ENCODE data around the gene KRTAP12-4. TPM values are rescaled to one million over a fixed set of nuclear protein-coding genes. Genes with fewer than 3 reads are reported as not detected.
A peak's percentile ranks its signal among the peaks of the same experiment; 100 is the strongest.

Gene KRTAP12-4
- total RNA-seq, 1 donor = not detected

GRCh38 chr21:44702111-44702972, 47.9 kb upstream of the KRTAP12-4 start:
- H4K20me1 ChIP-seq (ENCODE audit: insufficient read depth, low read length) = no peaks in the 10 kb centered on the region
- no peak overlapping the region for H2AFZ ChIP-seq (ENCODE audit: low read length)
- no peaks in the 10 kb centered on the region for H3K36me3 ChIP-seq (ENCODE audit: insufficient read depth, low read length)
- H3K4me3 ChIP-seq (ENCODE audit: insufficient read depth, low read length) = no peak overlapping the region
- H3K4me1 ChIP-seq (ENCODE audit: insufficient read depth, low read length) = no peaks in the 10 kb centered on the region
- no peaks in the 10 kb centered on the region for H3K79me2 ChIP-seq (ENCODE audit: insufficient read depth, low read length)
- H3K4me2 ChIP-seq (ENCODE audit: insufficient read depth, low read length) = no peak overlapping the region
- no peaks in the 10 kb centered on the region for H3K9me3 ChIP-seq (ENCODE audit: low read depth, low read length)
- DNase-seq (ENCODE audit: insufficient read length, low spot score, missing footprints) = peak; percentile 69
- peaks cover 60% of the 10 kb centered on the region for H3K27me3 ChIP-seq (ENCODE audit: insufficient read depth, low read length)
- TF ChIP-seq, protein P1, sequence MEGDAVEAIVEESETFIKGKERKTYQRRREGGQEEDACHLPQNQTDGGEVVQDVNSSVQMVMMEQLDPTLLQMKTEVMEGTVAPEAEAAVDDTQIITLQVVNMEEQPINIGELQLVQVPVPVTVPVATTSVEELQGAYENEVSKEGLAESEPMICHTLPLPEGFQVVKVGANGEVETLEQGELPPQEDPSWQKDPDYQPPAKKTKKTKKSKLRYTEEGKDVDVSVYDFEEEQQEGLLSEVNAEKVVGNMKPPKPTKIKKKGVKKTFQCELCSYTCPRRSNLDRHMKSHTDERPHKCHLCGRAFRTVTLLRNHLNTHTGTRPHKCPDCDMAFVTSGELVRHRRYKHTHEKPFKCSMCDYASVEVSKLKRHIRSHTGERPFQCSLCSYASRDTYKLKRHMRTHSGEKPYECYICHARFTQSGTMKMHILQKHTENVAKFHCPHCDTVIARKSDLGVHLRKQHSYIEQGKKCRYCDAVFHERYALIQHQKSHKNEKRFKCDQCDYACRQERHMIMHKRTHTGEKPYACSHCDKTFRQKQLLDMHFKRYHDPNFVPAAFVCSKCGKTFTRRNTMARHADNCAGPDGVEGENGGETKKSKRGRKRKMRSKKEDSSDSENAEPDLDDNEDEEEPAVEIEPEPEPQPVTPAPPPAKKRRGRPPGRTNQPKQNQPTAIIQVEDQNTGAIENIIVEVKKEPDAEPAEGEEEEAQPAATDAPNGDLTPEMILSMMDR (IDR thresholded peaks at IDR 0.05; ENCODE audit: extremely low read depth, low read depth, low read length) = no peak
- H3K27ac ChIP-seq (ENCODE audit: low read depth, low read length) = no peak overlapping the region

- Histone ChIP-seq H3K79me2 (ENCODE audit: insufficient read depth, low read length) (no peaks in the 10 kb centered on the region), H3K4me3 (ENCODE audit: insufficient read depth, low read length) (no peak overlapping the region), H3K27me3 (ENCODE audit: insufficient read depth, low read length) (peaks cover 60% of the 10 kb centered on the region), H3K36me3 (ENCODE audit: insufficient read depth, low read length) (no peaks in the 10 kb centered on the region), H4K20me1 (ENCODE audit: insufficient read depth, low read length) (no peaks in the 10 kb centered on the region), H2AFZ (ENCODE audit: low read length) (no peak overlapping the region), H3K4me2 (ENCODE audit: insufficient read depth, low read length) (no peak overlapping the region), H3K4me1 (ENCODE audit: insufficient read depth, low read length) (no peaks in the 10 kb centered on the region), H3K27ac (ENCODE audit: low read depth, low read length) (no peak overlapping the region), H3K9me3 (ENCODE audit: low read depth, low read length) (no peaks in the 10 kb centered on the region)
- DNase-seq (ENCODE audit: insufficient read length, low spot score, missing footprints) = no peak
- TF ChIP-seq, protein P1 (IDR thresholded peaks at IDR 0.05; ENCODE audit: extremely low read depth, low read depth, low read length) = no peak
Measured at GRCh38 chr21:44701541-44701940, 47.1 kb upstream of the KRTAP12-4 start.

DNA sequence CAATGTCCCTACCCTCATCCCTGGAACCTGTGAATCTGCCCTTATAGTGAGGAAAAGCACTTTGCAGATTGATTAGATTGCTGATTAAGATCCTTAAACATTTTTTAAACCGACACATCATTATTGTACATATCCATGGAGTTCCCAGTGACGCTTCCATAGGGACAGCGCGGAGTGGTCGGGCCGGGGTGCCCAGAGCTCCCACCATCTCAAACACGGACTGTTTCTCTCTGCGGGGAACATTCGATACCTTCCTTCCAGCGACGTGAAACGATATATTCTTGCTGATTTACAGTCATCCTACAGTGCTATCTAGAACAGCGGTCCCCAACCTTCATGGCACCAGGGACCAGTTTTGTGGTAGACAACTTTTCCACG, 46.6 kb upstream of the KRTAP12-4 start:
- H3K4me1 ChIP-seq (ENCODE audit: insufficient read depth, low read length) = no peaks in the 10 kb centered on the region
- H3K4me3 ChIP-seq (ENCODE audit: insufficient read depth, low read length) = no peak overlapping the region
- H3K36me3 ChIP-seq (ENCODE audit: insufficient read depth, low read length) = no peaks in the 10 kb centered on the region
- no peaks in the 10 kb centered on the region for H3K79me2 ChIP-seq (ENCODE audit: insufficient read depth, low read length)
- H3K27ac ChIP-seq (ENCODE audit: low read depth, low read length) = no peak overlapping the region
- no peak overlapping the region for H3K4me2 ChIP-seq (ENCODE audit: insufficient read depth, low read length)
- TF ChIP-seq, protein P1 (IDR thresholded peaks at IDR 0.05; ENCODE audit: extremely low read depth, low read depth, low read length) = no peak
- H4K20me1 ChIP-seq (ENCODE audit: insufficient read depth, low read length) = no peaks in the 10 kb centered on the region
- no peak overlapping the region for H2AFZ ChIP-seq (ENCODE audit: low read length)
- peak; percentile 74 for DNase-seq (ENCODE audit: insufficient read length, low spot score, missing footprints)
- no peaks in the 10 kb centered on the region for H3K9me3 ChIP-seq (ENCODE audit: low read depth, low read length)
- peaks cover 60% of the 10 kb centered on the region for H3K27me3 ChIP-seq (ENCODE audit: insufficient read depth, low read length)
